Left renal cortex interstitium (tissue), 4 donors: ENCODE data around the gene PIP5KL1. TPM values are rescaled to one million over a fixed set of nuclear protein-coding genes. Genes with fewer than 3 reads are reported as not detected.

Experiments used
- DNase-seq, 4 donors: peaks; one replicate each; pipeline ENCODE4 v3.0.0-alpha.2; 2013; ENCODE audit warnings: low read depth in 4 of 4, low spot score in 2 of 4, missing footprints in 1 of 4
- polyA plus RNA-seq, 4 donors: library from polyadenylated mRNA; unstranded; fragments of 120-200 nt; gene quantifications; one replicate each; pipeline ENCODE4 v1.2.1, GENCODE V29; 2013; ENCODE audit not compliant: insufficient read length in 4 of 4

The PIP5KL1 gene
- polyA plus RNA-seq, 4 donors = 1.1 to 2.8 (median 2.3) TPM

DNA sequence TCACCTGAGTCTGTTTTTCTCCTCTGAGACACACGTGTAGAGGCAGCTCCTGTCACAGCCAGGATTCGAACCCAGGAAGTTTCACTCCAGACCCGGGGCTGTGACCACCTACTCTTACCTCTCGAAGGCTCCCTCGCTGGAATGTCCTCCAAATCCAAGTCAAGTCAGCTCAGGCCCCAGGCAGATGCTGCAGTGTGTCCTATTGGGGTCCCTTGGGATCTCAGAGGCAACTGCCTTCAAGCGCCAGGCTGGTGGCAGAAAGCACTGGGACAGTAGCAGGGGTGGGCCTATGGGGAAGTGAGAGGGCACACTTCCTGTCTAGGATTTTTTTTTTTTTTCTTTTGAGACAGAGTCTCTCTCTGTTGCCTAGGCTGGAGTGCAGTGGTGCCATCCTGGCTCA, 13.0 kb downstream of the PIP5KL1 start:
- no peak for DNase-seq

DNA sequence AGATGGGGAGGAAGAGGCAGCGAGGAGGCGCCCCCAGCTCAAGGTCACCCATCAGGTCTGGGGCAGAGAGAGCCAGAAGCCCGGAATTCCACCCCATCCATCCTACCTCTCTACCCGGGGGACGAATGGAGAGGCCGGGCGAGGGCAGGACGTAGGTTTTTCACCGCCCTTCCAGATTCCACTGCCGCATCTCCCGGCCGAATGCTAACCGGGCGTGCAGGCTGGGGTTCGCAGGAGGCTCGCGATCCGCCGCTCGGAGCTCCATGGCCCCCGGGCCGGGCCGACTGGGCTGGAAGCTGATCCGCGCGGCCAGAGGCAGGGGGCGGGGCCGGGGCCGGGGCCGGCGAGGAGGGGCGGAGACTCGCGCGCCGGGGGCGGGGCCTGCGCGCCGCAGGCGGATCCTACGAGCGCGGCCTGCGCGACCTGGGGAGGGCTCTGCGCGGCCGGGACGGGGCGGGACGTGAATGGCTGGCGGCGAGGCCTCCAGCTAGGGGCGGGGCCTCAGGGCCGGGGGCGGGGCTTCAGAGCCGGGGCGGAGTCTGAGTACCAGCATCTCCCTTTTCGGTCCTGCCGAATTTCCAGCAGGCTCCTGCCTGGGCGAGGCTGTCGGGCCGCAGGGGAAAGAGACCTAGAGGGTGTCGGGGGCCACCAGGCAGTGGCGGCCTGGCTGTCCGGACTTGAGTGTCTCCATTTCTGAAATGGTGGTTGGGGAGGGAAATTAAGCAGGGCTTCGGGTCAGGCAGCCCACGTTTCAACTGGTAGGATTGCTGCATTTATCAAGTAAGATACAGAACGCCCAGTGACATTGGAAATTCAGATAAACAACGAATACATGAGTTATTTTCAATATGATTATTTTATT, 13.6 kb downstream of the PIP5KL1 start, which contains the start of gene ST6GALNAC4:
Gene ST6GALNAC4 (minus strand): TSS at position 322 of the 862 bp plus-strand sequence. CDS start 622 bp downstream, outside the sequence.
- DNase-seq = no peak

GRCh38 chr9:127915801-127916719, 14.5 kb downstream of the PIP5KL1 start:
- DNase-seq = no peak

DNA sequence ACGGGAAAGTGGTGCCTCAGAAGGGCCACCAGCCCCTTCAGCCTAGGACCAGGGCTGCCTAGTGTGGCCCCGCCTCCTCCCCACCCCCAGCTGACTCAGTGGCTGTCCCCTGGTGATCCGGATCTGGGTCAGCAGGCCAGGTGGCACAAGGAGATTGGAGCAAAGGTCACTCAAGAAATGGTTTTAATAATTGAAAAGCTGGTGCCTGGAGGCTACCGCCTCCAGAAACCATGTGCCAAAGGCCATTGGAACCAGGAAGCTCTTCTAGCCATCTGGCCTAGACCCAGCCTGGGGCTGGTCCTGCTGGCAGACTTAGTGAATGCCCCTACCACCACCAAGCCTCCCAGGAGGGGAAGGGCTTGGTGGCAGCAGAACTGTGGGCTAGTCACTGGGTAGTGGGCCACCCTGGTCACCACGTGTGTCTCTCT, 15.2 kb downstream of the PIP5KL1 start:
- no peak for DNase-seq

DNA sequence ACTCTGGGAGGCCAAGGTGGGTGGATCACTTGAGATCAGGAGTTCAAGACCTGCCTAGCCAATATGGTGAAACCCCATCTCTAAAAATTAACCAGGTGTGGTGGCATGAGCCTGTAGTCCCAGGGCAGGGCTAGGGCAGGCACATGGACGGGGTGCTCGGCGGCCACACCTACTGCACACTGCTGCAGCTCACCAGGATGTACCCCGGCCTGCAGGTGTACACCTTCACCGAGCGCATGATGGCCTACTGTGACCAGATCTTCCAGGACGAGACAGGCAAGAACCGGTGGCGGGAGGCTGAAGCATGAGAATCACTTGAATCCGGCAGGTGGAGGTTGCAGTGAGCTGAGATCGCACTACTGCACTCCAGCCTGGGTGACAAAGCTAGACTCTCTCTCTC, 16.9 kb downstream of the PIP5KL1 start:
- no peak for DNase-seq

GRCh38 chr9:127912882-127913281, 17.7 kb downstream of the PIP5KL1 start:
- no peak for DNase-seq

DNA sequence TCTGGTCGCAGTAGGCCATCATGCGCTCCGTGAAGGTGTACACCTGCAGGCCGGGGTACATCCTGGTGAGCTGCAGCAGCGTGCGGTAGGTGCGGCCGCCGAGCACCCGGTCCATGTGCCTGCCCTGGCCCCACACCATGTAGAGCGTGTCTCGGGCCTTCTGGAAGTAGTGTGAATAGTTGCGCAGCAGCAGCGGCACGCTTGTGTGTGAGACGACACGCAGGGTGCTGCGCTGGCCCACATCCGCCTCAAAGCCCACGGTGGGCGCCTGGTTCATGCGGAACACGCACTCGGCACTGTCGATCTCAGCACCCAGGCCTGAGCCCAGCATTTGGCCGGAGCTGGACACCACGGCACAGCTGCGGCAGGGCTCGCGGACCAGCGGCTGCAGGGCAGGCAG, 18.3 kb downstream of the PIP5KL1 start:
- DNase-seq = no peak

- no peak for DNase-seq
These were observed 19.9 kb downstream of the PIP5KL1 start for GRCh38 chr9:127910613-127911205.

GRCh38 chr9:127909839-127910273, 20.7 kb downstream of the PIP5KL1 start:
- no peak for DNase-seq

- no peak for DNase-seq
These were observed 22.0 kb downstream of the PIP5KL1 start for GRCh38 chr9:127908660-127908926.

- DNase-seq = no peak
These were observed 22.5 kb downstream of the PIP5KL1 start for GRCh38 chr9:127907867-127908659.

GRCh38 chr9:127905788-127906191, 24.8 kb downstream of the PIP5KL1 start:
- DNase-seq = no peak

DNA sequence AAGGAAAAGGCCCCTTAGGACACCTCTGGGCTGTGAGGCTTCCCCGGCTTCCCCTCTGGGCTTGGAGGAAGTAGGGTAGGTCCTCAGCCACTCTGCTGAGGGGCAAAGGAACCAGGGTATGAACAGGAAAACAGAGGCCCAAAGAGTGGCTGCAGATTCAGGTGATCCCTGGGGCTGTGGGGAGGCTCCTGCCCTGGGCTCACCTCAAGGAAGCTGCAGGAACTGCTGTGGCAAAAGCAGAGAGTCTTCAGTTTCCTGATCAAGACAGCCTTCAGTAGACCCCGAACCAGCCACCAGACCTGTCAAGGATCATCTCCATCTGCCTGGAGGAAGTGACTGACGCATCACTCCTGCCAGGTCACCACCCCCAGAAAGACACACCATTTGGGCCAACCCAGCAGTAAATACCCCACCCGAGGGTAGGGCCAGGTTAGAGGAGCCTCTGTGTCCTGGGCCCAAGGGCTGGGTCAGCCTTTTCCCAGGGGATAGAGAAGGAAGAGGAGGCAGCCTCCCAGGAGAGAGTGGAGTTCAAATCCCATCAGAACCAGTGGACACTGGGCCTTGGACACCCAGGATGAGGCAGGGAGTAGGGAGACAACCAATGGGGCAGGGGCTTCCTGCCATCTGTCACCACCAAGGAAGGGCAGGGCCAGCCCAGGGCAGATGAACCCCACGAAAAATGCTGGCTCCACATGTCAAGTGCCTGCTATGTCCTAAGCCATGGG, 25.4 kb downstream of the PIP5KL1 start:
- DNase-seq = no peak

DNA sequence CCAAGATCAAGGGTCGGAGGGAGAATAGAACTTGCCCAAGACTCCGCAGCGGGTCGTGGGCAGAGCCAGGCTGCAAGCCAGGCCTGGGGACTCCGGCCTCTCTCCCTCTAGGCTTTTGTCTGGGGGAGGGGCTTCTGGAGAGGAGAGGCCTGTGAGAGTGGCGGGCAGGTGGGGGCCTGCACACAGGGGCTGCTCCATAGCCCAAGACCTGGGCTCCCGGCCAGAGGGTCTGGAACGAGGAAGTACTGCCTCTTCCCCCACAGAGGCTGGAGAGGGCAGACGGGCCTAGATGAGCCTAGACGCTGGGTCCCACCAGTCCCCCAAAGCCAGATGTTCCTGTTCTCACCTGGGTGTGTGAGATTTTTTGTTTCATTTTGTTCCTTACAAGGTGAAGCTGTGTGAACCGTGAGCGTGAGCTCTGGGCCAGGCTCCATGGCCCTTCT, 26.0 kb downstream of the PIP5KL1 start:
- DNase-seq = no peak

DNA sequence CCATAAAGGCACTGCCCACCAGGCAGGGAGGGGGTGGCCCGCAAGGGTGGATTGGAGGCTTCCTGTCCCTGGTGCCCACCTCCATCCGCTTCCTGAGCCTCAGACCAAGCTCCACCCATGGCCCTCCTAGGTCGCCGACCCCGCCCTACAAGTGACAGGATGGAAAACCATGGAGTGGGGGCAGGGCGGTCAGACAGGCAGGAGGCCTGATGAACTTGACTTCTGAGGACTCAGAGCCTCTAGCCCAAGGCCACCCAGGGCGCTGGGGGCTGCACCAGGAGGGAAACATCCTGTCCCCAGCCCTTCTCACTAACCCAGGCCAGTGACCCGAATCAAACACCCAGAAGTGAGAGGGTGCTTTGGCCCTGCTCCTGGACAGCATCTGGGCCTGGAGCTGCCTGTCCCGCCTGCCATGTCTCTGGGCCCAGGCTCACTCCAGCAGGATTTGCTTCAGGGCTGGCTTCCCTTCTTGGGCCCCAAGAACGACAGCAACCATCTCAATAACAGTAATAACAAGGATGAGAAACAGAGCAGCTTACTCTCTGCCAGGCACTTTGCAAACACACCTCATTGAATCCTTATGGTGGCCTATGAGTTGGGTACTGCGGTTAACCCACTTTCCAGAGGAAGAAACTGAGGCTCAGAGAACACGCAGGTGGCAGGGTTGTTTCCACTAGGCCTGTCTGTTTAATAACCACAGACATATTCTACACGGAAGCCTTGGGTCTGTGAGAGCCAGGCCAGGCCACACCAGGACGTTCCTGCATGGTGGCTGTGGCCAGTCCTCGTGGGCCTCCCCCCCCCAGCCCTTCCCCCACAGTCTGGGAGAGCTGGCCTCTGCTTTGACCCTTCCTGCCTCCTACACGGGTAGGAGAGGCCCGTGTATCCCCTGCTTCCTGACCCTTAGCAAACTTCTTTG, 26.8 kb downstream of the PIP5KL1 start:
- DNase-seq = no peak

DNA sequence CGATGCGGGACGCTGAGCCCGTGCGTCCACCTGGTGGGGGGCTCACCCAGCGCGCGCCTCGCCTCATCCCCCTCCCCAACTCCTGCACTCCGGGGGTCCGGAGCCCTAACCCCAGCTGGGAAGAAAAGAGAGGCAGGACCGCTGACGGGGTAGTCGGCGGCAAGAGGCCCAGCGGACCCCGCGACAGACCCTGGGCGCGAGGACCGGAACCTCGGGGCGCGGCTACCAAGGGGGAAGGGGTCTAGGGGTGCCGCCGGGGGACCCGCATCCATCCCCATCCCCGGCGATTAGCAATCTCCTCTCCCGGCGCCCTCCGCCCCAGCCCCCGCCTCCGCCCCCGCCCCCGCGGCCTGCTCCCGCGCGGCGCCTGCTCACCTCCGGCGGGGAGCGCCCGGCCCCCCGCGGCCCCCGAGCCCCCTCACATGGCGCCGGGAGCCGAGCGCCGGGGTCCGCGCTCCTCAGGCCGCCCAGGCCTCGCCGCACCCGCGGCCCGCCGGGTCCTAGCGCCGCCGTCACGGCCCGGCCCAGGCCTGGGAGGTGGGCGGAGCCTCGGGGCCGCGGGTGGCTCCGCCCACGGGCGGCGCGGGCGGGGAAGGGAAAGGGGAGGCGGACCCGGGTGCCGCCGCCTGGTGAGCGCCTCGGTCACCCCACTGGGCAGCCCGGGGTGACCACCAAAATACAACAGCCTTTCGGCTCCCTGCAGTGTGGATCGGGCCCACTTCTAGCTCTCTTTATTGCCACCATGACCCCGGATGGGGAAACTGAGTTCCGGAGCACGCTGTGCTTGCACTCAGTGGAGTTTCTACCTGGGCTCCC, 31.2 kb downstream of the PIP5KL1 start, which contains the start of gene ST6GALNAC6:
Gene ST6GALNAC6 (minus strand): TSS at position 476 of the 816 bp plus-strand sequence. CDS start 1,622 bp downstream, outside the sequence.
- no peak for DNase-seq

GRCh38 chr9:127898433-127899127, 32.0 kb downstream of the PIP5KL1 start:
- DNase-seq = no peak
